Limb (tissue), 2 donors: ENCODE data around the gene ZNF407.

Experiments
- DNase-seq, 2 donors: peaks; one replicate each; pipeline ENCODE4 v3.0.0-alpha.2; 2016; ENCODE audit errors: extremely low spot score in 2 of 2

The ZNF407 gene

DNA sequence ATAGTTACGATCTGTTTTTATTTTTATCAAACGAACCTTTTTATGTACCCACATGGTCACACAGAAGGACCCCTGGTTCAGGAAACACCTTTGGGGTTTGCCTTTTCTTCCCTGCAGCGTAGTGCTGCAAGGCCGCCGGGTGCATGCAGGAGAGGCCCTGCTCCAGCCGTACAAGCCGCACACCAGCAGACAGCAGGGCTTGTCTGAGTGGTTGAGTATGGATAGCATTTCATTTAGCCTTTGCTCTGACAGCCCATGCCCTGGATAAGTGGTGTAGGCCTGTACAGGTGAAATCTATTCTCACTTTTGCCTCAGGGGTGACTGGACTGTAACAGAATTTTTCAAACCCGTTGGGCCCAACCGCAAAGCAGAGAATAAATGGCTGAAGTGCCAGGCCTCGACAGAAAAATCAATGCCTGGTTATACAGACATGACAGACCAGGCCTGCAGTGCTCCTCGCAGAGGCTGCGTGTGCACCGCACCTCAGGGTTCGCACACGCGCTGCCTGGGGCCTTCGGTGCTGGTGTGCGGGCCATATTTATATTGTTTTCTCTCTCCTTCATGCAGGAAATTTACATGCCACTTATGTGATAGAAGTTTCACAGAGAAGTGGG, 279.1 kb downstream of the ZNF407 start:
- no peak for DNase-seq

DNA sequence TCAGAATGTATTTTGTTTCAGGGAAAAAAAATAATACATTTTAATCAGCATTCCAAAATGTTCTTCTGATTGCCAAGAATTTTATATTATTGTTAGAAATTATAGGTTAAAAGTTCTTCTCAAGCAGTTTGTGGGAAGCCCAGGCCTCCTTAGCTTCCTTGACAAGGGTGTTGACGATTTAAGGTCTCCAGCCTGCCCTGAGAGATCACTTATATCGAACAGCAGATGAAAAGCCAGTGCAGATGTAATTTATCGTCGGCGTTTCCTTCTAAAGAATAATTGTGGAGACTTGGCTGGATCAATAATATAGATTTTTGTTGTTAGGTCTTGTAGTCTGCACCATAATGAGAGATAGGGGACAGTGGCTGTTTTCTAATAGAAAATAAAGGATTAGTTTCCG, 280.6 kb downstream of the ZNF407 start:
- DNase-seq: no peak

DNA sequence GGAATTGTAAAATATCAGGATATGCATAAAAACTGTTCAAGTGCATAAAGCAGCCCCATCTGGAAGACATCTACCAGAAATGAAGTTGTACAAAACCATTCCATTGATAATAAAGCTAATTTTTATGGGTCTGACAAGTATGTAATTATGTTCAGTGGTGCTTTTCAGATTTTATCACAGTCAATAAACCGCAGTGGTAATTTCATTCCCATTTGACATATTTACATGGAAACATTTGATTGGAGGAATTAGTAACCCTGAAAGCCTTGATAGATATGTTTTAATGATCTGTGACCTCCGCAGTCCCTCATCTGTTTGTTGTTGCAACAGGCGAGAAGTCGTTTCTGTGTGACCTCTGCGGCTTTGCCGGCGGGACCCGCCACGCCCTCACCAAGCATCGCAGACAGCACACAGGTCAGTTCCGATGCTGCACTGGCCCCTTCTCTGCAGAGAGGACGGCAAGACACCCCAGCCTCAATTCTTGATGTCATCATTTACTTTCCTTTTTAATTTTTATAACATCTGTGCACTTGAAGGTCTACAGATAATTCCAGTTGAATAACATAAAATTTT, 283.1 kb downstream of the ZNF407 start:
- no peak for DNase-seq

DNA sequence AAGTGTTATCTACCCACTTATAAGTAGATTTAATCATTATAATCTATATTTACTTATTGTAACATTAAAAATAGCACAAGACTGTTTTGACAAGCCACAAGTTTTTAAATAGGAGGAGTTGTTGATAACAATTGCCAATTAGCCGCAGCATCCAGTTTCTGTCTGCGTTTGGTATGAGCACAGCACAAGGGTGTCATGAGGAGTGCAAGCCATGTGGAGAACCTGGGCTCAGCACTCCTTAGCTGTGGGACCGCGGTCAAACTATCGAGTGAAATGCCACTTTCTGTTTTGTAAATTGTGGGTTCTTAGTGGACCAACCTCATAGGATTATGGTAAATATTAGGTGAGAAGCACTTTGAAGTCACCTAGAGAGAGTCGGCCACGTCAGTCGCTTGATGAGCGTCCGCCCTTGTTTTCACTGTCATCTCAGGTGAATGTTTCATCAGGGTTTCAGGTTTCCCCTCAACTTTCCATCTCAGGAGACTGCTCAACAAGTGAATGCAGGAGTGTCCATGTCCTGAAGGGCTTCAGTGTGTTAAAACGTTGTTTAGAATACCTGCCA, 294.5 kb downstream of the ZNF407 start:
- DNase-seq: no peak

DNA sequence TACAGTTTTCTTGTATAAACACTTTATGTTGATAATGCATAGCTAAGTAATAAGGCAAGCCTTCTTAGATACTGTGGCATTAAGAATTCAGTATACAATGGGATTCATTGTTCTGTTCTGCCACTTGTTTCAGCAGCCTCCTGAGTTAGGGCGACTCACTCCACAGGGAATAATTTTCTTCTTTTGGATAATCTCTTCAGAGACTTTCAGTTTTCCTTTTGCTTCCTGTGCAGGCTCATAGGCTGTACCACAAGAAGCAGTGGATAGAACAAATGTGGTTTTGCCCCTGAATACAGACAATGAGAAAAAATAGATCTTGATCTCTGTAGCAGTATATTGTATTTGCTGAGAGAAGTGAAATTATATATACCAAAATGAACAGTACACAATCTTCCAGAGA, 298.0 kb downstream of the ZNF407 start:
- DNase-seq: no peak

DNA sequence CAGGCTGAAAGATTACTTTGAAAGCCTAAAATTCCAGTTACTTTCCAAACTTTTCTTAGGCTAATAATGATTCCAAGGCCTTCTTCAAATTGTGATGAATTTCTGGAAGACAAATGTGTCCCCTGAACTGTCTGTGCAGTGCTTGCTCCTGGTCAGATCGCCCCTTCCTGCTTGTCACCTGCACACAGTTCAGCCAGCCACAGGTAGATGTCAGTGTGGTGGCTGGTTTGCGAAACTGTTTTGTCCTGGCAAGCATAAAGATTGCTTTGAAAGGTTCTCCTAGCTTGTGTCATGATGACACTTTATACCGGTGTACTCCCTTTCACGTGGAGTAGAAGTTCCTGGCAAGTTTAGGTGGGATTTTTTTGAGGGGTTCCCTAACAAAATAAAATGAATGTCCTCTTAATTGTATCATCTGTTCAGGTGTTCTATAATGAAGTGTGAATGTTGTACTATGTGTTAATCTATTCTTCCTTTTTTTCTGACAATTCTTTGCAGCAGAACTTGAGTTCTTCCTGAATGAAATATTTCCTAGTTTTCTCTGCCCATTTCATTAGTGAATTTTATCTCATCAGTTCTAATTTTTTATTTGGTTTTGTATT, 298.8 kb downstream of the ZNF407 start:
- no peak for DNase-seq

DNA sequence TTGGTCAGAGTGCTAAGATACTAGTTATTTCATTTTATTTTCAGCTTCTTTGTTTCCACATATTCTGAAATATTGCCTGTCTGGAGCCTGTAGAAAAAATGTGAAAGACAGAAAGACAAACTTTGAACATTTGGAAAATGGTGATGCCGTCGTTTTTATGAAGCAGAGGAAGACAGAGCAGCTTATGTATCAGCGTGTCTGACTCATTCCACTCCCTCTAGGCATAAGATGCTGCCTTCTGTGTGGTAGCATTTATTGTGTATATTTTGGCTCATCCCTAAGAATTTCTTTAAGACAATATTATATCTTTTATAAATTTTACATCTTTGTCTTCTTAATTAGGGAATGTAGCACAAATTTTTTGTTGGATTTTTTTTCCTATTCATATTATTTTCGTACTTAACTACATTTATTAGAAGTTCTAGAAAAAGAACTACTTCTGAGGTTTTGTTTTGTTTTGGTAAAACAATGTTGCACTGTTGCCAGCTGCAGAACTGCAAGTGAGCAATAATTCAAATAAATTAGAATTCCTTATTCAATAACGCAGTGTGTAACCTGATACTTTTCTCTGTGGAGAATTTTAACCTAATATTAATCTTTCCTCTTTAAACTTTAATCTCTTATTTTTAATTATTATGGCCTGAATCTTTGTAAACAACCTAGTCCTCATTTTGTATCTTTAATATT, 300.4 kb downstream of the ZNF407 start:
- no peak for DNase-seq

DNA sequence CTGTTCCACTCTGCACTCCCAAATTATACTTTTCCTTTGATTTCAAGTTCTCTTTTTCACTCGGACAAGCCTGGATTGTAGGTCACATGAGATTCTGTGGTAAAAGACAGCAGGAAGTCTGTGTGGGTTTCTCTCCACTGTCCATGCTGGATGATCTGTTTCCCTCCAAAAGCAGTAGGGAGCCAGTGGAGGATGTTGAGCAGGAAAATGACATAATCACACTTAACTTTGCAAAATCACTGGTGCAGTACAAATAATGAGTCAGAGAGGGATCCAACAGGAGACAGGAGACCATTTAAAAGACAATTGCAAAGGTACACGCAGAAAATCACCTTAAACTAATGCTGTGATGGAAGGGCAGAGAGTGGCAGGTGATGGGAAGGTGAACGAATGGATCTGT, 301.3 kb downstream of the ZNF407 start:
- DNase-seq: no peak

DNA sequence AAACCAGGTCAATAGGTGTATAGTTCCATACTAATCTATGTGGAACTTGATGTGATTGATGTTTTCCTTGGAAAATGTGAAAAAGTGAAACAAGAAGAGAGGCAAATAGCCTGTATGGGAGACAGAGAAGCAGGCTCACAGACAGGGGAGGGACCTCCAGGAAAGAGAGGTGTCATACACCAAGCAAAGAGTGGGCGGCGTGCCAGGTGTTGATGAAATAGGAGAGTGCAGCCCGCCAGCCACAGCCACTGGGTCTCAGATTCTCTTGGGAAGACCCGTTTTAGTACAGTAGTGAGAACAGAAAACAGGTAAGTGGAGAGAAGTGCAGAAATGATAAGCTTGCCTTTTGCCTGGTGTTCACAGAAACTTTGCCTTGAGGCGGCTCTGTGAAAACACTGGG, 301.9 kb downstream of the ZNF407 start:
- no peak for DNase-seq

DNA sequence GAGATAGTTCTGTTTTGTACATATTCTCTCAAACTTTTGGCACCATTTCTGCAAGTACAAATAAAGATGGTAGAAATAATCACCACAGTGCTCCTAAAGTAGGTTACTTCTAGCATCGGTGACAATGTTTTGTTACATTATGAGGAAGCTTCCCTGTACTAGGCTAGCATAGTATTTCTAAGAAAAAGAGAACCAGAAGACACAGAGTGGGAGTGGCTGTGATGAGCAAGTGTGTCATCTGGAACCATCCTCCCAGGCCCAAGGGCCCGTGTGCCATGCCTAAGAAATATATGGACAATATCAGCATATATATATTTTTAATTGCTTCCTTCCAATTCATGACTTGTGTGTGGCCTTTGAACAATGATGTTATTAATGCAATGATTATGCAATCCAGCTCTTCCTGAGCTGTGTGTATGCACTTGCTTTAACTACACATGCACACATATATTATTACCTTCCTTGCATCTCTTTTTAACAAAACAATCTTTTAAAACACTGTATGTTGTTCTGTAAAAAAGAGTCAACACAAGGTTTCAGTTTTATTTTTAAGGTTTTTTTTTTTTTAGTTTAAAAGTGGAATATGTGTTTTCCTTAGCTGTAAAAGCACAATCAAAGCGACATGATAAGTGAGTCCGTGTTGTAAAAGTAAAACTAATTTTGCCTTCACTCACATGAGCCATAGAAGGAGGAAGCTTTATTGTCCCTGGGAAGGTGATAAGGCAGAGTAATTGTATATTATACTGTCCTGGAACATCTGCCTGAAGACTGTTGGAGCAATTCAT, 303.9 kb downstream of the ZNF407 start:
- DNase-seq: no peak

DNA sequence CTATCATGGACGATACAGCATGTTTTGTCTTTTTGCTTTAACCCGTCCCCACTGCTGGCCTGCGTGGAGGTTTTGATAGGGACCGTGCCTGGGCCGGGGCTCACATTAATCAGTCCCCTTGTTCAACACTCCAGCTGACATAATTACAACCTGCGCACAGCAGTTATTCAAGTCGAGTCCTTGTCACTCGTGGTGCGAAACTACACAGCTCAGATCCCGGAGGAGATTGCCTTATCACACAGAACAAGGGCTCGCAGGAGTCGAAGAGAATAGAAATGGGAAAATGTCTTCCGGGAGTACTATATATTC, 304.4 kb downstream of the ZNF407 start:
- DNase-seq: no peak

DNA sequence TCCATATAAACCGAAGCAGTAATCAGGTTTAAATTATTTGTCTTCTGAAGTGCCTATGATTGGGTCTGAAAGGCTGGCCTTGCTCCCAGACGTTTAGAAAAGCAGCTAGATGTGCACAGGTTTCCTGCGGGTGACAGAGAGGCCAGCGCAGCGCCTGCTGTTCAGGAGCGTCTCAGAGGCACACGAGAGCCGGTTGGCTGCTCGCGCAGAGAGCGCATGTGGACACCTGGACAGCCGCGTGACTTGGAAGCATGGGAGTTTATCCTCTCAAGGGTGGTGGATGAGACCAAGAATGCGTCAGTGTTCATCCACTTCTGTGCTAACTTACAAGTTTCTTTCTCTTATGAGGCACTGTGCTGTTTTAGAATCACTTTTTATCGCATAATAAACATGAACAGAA, 307.6 kb downstream of the ZNF407 start:
- no peak for DNase-seq

DNA sequence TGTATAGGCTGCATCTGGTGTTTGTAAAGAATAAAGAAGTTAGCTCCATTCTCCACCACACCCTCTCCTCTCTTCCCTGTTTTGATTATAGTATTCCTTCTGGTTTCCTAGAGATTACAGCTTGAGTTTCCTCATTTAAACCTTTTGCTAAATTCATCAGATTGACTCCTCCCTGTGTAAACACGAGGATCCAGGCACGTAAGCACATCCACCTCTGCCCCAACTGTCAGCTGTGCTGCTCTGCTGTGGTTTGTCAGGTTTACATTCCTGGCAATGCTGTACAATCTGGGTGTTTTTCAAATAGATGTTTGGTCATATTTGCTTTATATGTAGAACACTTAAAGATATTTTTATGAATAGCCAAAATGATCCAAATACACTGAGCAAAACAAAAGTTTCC, 308.5 kb downstream of the ZNF407 start:
- DNase-seq: no peak

DNA sequence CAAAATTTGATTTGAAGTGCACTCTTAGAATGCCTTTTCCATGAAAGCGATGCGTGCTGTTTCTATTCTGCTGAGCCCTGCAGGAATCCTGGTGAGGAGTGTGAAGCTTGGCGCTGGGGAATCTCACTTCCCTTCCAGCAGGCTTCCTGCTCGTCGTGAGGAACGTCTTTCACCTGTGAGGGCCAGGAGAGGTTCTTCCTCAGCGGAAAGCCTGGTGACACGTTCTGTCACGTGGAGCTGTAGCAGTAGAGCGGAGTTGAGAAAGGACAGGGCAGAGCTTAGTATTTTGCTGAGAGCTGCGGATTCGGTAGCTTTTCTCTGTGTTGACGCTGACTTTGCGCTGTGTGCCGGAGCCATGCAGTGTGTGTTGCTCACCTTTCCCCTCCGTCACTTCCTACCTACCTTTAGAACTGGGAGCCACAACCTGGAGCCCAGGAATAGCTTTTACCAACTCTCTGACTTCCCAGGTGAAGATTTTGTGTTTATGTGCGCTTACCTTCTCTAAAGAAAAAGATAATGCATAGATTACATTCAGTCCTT, 316.5 kb downstream of the ZNF407 start:
- no peak for DNase-seq

DNA sequence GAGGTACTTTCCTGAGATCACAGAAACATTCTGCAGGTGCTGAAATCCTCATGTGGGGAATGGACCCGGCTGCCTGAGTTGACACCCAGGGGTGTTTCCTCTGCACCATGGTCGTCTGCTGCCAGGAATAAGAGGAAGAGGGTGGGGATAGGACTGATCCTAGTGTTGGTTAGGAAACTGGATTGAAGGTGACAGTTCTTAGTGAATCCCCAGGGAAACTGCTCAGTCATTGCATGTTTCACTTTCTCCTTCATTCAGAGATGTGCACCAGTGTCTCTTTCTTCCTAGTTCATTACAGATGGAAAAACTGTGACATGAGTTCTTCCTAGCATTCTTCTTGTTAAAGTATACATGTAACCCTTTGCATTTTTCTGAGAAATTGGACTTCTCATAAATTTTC, 317.0 kb downstream of the ZNF407 start:
- no peak for DNase-seq

DNA sequence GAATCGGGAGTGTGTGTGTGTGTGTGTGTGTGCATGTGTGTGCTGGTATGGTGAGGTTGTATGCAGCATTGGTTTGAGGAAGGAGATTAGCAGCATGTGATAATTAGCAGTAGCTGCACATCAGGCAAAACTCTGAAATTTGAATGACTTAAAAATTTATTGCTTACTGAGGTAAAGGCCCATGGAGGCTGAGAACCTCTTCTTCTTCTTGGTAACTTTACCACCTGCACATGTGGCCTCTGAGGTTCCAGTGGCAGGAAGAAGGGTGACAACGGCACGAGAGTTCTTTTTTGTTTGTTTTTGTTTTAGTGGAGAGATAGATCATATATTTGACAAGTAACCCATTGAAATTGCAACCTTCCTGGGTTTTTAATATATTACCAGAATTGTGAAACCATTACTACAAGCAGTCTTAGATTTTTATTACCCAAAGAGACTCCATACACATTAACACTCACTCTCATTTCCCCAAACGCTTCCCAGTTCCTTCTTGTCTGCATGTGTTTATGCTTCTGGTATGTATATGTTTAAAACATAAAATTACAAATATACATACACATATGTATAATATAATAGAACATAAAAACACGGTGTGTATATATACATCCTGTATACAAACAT, 319.2 kb downstream of the ZNF407 start:
- no peak for DNase-seq

DNA sequence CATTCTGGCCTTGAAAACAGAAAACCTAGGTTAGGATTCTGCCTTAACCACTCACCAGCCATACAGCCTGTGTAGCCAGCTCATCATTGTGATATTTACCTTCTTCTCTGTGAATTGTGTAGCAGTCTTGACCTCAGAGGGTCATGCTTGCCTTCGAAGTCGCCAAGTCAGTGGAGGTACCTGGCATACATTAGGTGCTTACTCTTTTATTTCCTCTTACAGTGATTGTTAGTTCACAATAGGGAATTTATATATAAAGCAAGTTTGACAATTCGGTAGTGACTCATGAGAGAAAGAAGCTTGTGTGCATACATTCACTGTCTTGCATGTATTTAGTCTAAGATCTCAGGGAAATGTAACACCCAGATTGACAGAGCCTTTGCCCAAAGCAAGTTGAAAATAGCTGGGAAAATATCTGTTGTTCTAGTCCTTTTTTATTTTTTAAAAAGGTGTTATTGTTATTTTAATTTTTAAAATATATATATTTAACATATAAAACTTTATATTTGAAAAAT, 320.7 kb downstream of the ZNF407 start:
- DNase-seq: no peak

DNA sequence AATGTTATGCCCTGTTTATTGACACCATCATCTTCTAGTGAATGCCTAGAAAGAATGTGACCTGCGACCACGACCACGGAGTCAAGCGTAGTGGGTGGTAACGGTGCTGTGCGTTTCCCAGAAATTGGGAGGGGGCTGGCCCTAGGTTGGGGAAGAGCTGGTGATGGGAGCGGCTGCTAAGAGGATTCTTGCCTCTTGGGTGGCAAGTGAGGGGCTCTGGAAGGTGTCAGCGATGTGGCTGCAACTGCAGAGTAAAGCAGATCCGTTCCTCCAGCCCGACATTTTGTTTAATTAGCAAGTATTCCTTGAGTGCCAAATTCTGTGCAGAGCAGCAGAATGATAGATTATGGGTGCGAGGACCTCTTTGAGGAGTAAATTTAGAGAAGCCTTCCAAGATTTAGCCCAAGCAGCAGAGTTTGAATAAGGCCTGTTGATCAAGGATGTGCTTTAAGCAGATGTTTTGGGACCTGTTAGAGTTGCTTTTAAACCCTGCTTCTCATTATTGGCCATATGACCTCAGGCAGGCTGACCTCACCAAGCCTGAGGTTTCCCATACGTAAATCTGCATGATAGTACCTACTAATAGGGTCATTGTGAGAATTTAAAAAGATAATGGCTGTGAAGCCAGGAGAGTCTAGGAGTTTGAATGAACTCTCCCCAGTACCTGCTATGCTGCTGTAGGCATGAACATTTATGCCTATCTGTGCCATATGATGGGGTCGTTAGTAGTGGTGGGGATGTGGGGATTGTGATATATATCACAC, 323.6 kb downstream of the ZNF407 start:
- no peak for DNase-seq

DNA sequence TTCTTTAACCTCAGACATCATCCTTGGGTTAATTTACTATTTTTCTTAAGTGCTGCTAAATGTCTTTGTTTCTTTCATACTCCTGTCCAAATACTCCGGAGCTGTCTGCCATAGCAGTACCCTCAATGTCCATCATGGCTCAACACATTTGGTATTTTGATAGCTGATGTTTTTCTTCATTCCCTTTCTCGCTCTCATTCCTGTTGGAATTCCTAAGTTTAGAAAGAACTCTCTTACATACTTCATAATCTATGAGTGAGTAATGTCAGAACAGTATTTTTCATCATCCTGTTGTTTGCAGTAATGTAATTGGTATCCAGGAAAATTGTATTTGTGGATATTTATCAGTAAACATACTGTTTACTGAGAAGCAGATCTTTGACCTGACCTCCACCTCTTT, 328.4 kb downstream of the ZNF407 start:
- no peak for DNase-seq
